Neural cell (in vitro differentiated cells): ENCODE measurements around the gene EHMT2. TPM values are rescaled to one million over a fixed set of nuclear protein-coding genes. Genes with fewer than 3 reads are reported as not detected.

Experiments used
- H2AFZ ChIP-seq: fragments of 200-600, 300-800 bp; sonication (generic), shearing (Covaris generic); 2 replicates; pipeline ENCODE4 v1.6.0; 2014; ENCODE audit warnings: low read depth, mild to moderate bottlenecking, antibody characterized with exemption, low read length, moderate library complexity
- H3F3A ChIP-seq: fragments of 200-600 bp; shearing (Covaris generic); 2 replicates; pipeline ENCODE4 v1.6.1; 2016; ENCODE audit warnings: mild to moderate bottlenecking, moderate library complexity, mixed read lengths, antibody characterized with exemption, low read length; ENCODE audit not compliant: insufficient read depth, poor library complexity, severe bottlenecking
- H3K27ac ChIP-seq: fragments of 200-600, 300-800 bp; sonication (generic), shearing (Covaris generic); 2 replicates; pipeline ENCODE4 v1.5.1; 2014; ENCODE audit warnings: mild to moderate bottlenecking, low read length, moderate library complexity
- H3K27me3 ChIP-seq: fragments of 300-800, 200-600 bp; sonication (generic), shearing (Covaris generic); 2 replicates; pipeline ENCODE4 v1.6.0; 2014; ENCODE audit warnings: mild to moderate bottlenecking, low read depth, low read length, moderate library complexity; ENCODE audit not compliant: insufficient read depth
- H3K36me3 ChIP-seq: fragments of 300-800, 200-600 bp; sonication (generic), shearing (Covaris generic); 2 replicates; pipeline ENCODE4 v1.5.1; 2014; ENCODE audit warnings: mild to moderate bottlenecking, antibody characterized with exemption, low read length, moderate library complexity; ENCODE audit not compliant: insufficient read depth
- H3K4me2 ChIP-seq: fragments of 300-800, 200-600 bp; sonication (generic), shearing (Covaris generic); 2 replicates; pipeline ENCODE4 v1.6.0; 2014; ENCODE audit warnings: mild to moderate bottlenecking, low read length
- H3K4me3 ChIP-seq: fragments of 300-800, 200-600 bp; sonication (generic), shearing (Covaris generic); 2 replicates; pipeline ENCODE4 v1.5.1; 2014; ENCODE audit warnings: mild to moderate bottlenecking, low read length, moderate library complexity
- H3K79me2 ChIP-seq: fragments of 200-600 bp; shearing (Covaris generic); replicated peaks from 2 replicates; pipeline ENCODE4 v1.6.0; 2014; ENCODE audit warnings: mild to moderate bottlenecking, low read length, moderate library complexity; ENCODE audit not compliant: insufficient read depth
- H3K9ac ChIP-seq: fragments of 300-800, 200-600 bp; sonication (generic), shearing (Covaris generic); 2 replicates; pipeline ENCODE4 v1.6.1; 2016; ENCODE audit warnings: mild to moderate bottlenecking, low read length, mixed read lengths
- H3K9me2 ChIP-seq: fragments of 200-600 bp; shearing (Covaris generic); 2 replicates; pipeline ENCODE4 v1.6.1; 2016; ENCODE audit warnings: mild to moderate bottlenecking, low read length, mixed read lengths; ENCODE audit not compliant: insufficient read depth
- H3K9me3 ChIP-seq: fragments of 200-600, 300-800 bp; sonication (generic), shearing (Covaris generic); 2 replicates; pipeline ENCODE4 v1.6.1; 2016; ENCODE audit warnings: mild to moderate bottlenecking, mixed run types, low read length, moderate library complexity, mixed read lengths
- H4K20me1 ChIP-seq: fragments of 200-600 bp; shearing (Covaris generic); 2 replicates; pipeline ENCODE4 v1.6.1; 2016; ENCODE audit warnings: mild to moderate bottlenecking, mixed run types; ENCODE audit not compliant: insufficient read depth
- CTCF ChIP-seq: fragments of 450-650 bp; IDR thresholded peaks from 2 replicates; pipeline ENCODE4 v1.5.1; 2014; ENCODE audit warnings: antibody characterized with exemption, mild to moderate bottlenecking, moderate library complexity; ENCODE audit not compliant: poor library complexity, severe bottlenecking
- EP300 ChIP-seq: fragments of 450-650 bp; conservative IDR thresholded peaks from 2 replicates; pipeline ENCODE4 v1.6.1; 2014; ENCODE audit warnings: antibody characterized with exemption, mild to moderate bottlenecking, moderate library complexity; ENCODE audit not compliant: poor library complexity, severe bottlenecking
- EZH2 ChIP-seq: fragments of 200-600, 300-800 bp; shearing (Covaris generic), sonication (generic); IDR thresholded peaks from 2 replicates; pipeline ENCODE4 v1.6.1; 2014; ENCODE audit warnings: antibody characterized with exemption, low read length, borderline replicate concordance, mild to moderate bottlenecking; ENCODE audit not compliant: insufficient read depth, poor library complexity, severe bottlenecking
- MXI1 ChIP-seq: fragments of 450-650 bp; conservative IDR thresholded peaks from 2 replicates; pipeline ENCODE4 v1.6.1; 2014; ENCODE audit warnings: antibody characterized with exemption, mild to moderate bottlenecking; ENCODE audit not compliant: poor library complexity, severe bottlenecking
- POLR2AphosphoS5 ChIP-seq: IDR thresholded peaks from 2 replicates; pipeline ENCODE4 v1.6.1; 2012
- RAD21 ChIP-seq: fragments of 450-650 bp; conservative IDR thresholded peaks from 2 replicates; pipeline ENCODE4 v1.6.1; 2014; ENCODE audit warnings: antibody characterized with exemption, mild to moderate bottlenecking, moderate library complexity
- REST ChIP-seq: IDR thresholded peaks from 2 replicates; pipeline ENCODE4 v1.6.1; 2012; ENCODE audit warnings: borderline replicate concordance
- SMC3 ChIP-seq: fragments of 450-650 bp; conservative IDR thresholded peaks from 2 replicates; pipeline ENCODE4 v1.6.1; 2014; ENCODE audit warnings: antibody characterized with exemption, mild to moderate bottlenecking, moderate library complexity; ENCODE audit not compliant: poor library complexity
- TAF1 ChIP-seq: IDR thresholded peaks from 2 replicates; pipeline ENCODE4 v1.6.1; 2012; ENCODE audit warnings: low read depth
- polyA plus RNA-seq: library from polyadenylated mRNA; depleted of rRNA; stranded (reverse); fragments of >200 nt; gene quantifications from 2 replicates; pipeline ENCODE4 v1.2.3, GENCODE V29; 2014

Gene EHMT2
- polyA plus RNA-seq, 1 donor from 2014 or later = 102 TPM

- H4K20me1 ChIP-seq = no peaks in the 10 kb centered on the region
- H3K79me2 ChIP-seq = no peaks in the 10 kb centered on the region
- H3K9me3 ChIP-seq = no peaks in the 10 kb centered on the region
- H3K27me3 ChIP-seq = no peaks in the 10 kb centered on the region
- no peak overlapping the region for H3K27ac ChIP-seq
- H3F3A ChIP-seq = no peaks in the 10 kb centered on the region
- H3K9ac ChIP-seq = no peak overlapping the region
- no peak overlapping the region for H3K4me2 ChIP-seq
- TF ChIP-seq POLR2AphosphoS5 (no peak), EP300 (no peak), CTCF (no peak), RAD21 (no peak), REST (no peak), TAF1 (no peak), SMC3 (no peak)
- no peaks in the 10 kb centered on the region for H3K9me2 ChIP-seq
- no peaks in the 10 kb centered on the region for H3K36me3 ChIP-seq
- no peak overlapping the region for H2AFZ ChIP-seq
- H3K4me3 ChIP-seq = no peak overlapping the region
Observed at GRCh38 chr6:31889331-31889972, 8.0 kb downstream of the EHMT2 start.

- no peak overlapping the region for H3K4me3 ChIP-seq
- H3F3A ChIP-seq = no peaks in the 10 kb centered on the region
- H3K9me2 ChIP-seq = no peaks in the 10 kb centered on the region
- no peak overlapping the region for H3K9ac ChIP-seq
- no peak overlapping the region for H3K4me2 ChIP-seq
- H3K27ac ChIP-seq = no peak overlapping the region
- TF ChIP-seq EZH2 (no peak), TAF1 (no peak), EP300 (no peak), REST (no peak), CTCF (peak; percentile 58), RAD21 (peak; percentile 27), MXI1 (no peak), SMC3 (peak; percentile 56), POLR2AphosphoS5 (no peak)
- H3K79me2 ChIP-seq = no peaks in the 10 kb centered on the region
- no peaks in the 10 kb centered on the region for H3K36me3 ChIP-seq
- no peaks in the 10 kb centered on the region for H4K20me1 ChIP-seq
- H3K9me3 ChIP-seq = no peaks in the 10 kb centered on the region
- H2AFZ ChIP-seq = no peak overlapping the region
- H3K27me3 ChIP-seq = no peaks in the 10 kb centered on the region
Observed at GRCh38 chr6:31888276-31889258, 8.9 kb downstream of the EHMT2 start.
